Keratinocyte (primary cell): ENCODE measurements around the gene SYT2. TPM values are rescaled to one million over a fixed set of nuclear protein-coding genes. Genes with fewer than 3 reads are reported as not detected.

Experiments used
- DNase-seq: peaks from one replicate; pipeline ENCODE4 v3.0.0-alpha.2; 2011; ENCODE audit warnings: low read depth, missing footprints, low spot score
- FAIRE-seq: peaks from 2 replicates; lab custom pipeline; 2011; peaks lifted over from hg19 to GRCh38; lab: Jason Lieb, UNC
- H2AFZ ChIP-seq: 2 replicates; pipeline ENCODE4 v1.6.0; 2012; ENCODE audit warnings: low read length, control low read depth, inconsistent platforms; ENCODE audit not compliant: control insufficient read depth
- H3K27ac ChIP-seq: 2 replicates; pipeline ENCODE4 v1.5.1; 2011; ENCODE audit warnings: low read length; ENCODE audit not compliant: control insufficient read depth, insufficient read depth
- H3K27me3 ChIP-seq: 3 replicates; pipeline ENCODE4 v1.6.0; 2011; ENCODE audit warnings: low read length; ENCODE audit not compliant: control insufficient read depth, insufficient read depth; ENCODE audit errors: extremely low read depth
- H3K36me3 ChIP-seq, 2 experiments: 2 replicates in 1 of 2; 3 replicates in 1 of 2; pipeline ENCODE4 v1.5.1; 2011; ENCODE audit warnings: low read length in 2 of 2, mild to moderate bottlenecking in 1 of 2; ENCODE audit not compliant: control insufficient read depth in 2 of 2, insufficient read depth in 2 of 2; ENCODE audit errors: extremely low read depth in 1 of 2
- H3K4me1 ChIP-seq: 3 replicates; pipeline ENCODE4 v1.5.1; 2011; ENCODE audit warnings: low read length; ENCODE audit not compliant: control insufficient read depth, insufficient read depth; ENCODE audit errors: extremely low read depth
- H3K4me2 ChIP-seq: 3 replicates; pipeline ENCODE4 v1.6.0; 2011; ENCODE audit warnings: low read depth, low read length; ENCODE audit not compliant: control insufficient read depth, insufficient read depth; ENCODE audit errors: extremely low read depth
- H3K4me3 ChIP-seq, 3 experiments: fragments of 200-600 bp in 1 of 3; sonication (generic) in 1 of 3; 2 replicates in 2 of 3; 3 replicates in 1 of 3; pipeline ENCODE4 v1.5.1; 2011 to 2016; ENCODE audit warnings: low read length in 3 of 3, mild to moderate bottlenecking in 3 of 3, control low read depth in 2 of 3, inconsistent platforms in 1 of 3, low read depth in 1 of 3, mixed read lengths in 1 of 3, mixed run types in 1 of 3, moderate library complexity in 1 of 3; ENCODE audit not compliant: control insufficient read depth in 2 of 3, insufficient read depth in 2 of 3; ENCODE audit errors: extremely low read depth in 1 of 3
- H3K79me2 ChIP-seq: 2 replicates; pipeline ENCODE4 v1.6.0; 2012; ENCODE audit warnings: low read length; ENCODE audit not compliant: control insufficient read depth, insufficient read depth
- H3K9ac ChIP-seq: 3 replicates; pipeline ENCODE4 v1.6.0; 2011; ENCODE audit warnings: low read length; ENCODE audit not compliant: control insufficient read depth, insufficient read depth; ENCODE audit errors: extremely low read depth
- H3K9me1 ChIP-seq: 3 replicates; pipeline ENCODE4 v1.6.0; 2011; ENCODE audit warnings: low read length; ENCODE audit not compliant: control insufficient read depth, insufficient read depth; ENCODE audit errors: extremely low read depth
- H3K9me3 ChIP-seq: 2 replicates; pipeline ENCODE4 v1.5.1; 2012; ENCODE audit warnings: low read depth, low read length; ENCODE audit not compliant: control insufficient read depth
- H4K20me1 ChIP-seq: 3 replicates; pipeline ENCODE4 v1.6.0; 2011; ENCODE audit warnings: low read length; ENCODE audit not compliant: control insufficient read depth, insufficient read depth; ENCODE audit errors: extremely low read depth
- EZH2 ChIP-seq: IDR thresholded peaks from one replicate; pipeline ENCODE4 v1.6.1; 2012; ENCODE audit warnings: inconsistent platforms, mild to moderate bottlenecking, low read length, moderate library complexity
- dilution Hi-C: fragments of 300-500 bp; cut with MboI; formaldehyde crosslinking; loops from one replicate; pipeline ENCODE4 v1.7.0; 2020; ENCODE audit warnings: low sequenced_read_pairs; ENCODE audit not compliant: extremely low pct_ligation_motif_present
- polyA plus RNA-seq, 5 experiments: library from polyadenylated mRNA; depleted of rRNA in 3 of 5; stranded (reverse) in 3 of 5; stranded (forward) in 1 of 5; unstranded in 1 of 5; fragments of >200 nt; gene quantifications; 1 replicate in 1 of 5; 2 replicates in 3 of 5; 3 replicates in 1 of 5; pipeline versions ENCODE4 v1.2.1 to v1.2.3, GENCODE V29; 2011 to 2012; ENCODE audit warnings: missing spikeins in 2 of 5, low read depth in 1 of 5, low replicate concordance in 1 of 5
- TF ChIP-seq, protein P1 (sequence below), 3 experiments: IDR thresholded peaks in 1 of 3; conservative IDR thresholded peaks in 1 of 3; optimal IDR thresholded peaks in 1 of 3; 2 replicates in 2 of 3; 3 replicates in 1 of 3; pipeline versions ENCODE3 to v1.5.1; 2011; ENCODE audit warnings: low read length in 3 of 3, mild to moderate bottlenecking in 3 of 3, moderate library complexity in 2 of 3, control low read depth in 1 of 3, inconsistent platforms in 1 of 3; ENCODE audit not compliant: insufficient read depth in 2 of 3; ENCODE audit errors: extremely low read depth in 1 of 3

SYT2 gene
- polyA plus RNA-seq, 1 donor (not counting 4 experiments of a cell fraction or from before 2014, with no cell fraction given) = not detected

DNA sequence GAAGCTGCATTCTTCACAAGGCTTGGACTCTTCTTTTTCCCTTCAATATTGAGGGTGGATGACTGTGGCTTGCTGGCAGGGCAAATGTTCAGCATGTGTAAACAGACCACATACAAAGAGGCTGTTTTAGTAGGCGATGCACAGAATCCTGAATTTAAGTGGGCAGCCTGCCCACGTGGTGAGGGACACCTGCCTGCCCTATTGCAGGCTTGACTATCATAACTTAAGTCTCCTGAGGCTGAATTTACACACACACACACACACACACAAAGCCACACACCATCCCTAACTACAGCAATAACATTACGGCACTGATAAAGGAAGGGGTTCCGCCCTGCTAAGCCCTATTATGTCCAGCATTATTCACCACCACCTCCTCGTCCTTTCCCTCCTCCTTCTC, 15.9 kb downstream of the SYT2 start:
- no peaks in the 10 kb centered on the region for H3K36me3 ChIP-seq
- H4K20me1 ChIP-seq = no peaks in the 10 kb centered on the region
- H3K4me3 ChIP-seq = no peak overlapping the region
- H3K27me3 ChIP-seq = peaks cover 9% of the 10 kb centered on the region
- no peak for TF ChIP-seq EZH2
- TF ChIP-seq, protein P1, sequence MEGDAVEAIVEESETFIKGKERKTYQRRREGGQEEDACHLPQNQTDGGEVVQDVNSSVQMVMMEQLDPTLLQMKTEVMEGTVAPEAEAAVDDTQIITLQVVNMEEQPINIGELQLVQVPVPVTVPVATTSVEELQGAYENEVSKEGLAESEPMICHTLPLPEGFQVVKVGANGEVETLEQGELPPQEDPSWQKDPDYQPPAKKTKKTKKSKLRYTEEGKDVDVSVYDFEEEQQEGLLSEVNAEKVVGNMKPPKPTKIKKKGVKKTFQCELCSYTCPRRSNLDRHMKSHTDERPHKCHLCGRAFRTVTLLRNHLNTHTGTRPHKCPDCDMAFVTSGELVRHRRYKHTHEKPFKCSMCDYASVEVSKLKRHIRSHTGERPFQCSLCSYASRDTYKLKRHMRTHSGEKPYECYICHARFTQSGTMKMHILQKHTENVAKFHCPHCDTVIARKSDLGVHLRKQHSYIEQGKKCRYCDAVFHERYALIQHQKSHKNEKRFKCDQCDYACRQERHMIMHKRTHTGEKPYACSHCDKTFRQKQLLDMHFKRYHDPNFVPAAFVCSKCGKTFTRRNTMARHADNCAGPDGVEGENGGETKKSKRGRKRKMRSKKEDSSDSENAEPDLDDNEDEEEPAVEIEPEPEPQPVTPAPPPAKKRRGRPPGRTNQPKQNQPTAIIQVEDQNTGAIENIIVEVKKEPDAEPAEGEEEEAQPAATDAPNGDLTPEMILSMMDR (optimal IDR thresholded peaks at IDR 0.05 in 1 of 3, IDR thresholded peaks at IDR 0.05 in 1 of 3, conservative IDR thresholded peaks at IDR 0.05 in 1 of 3; ENCODE audit: extremely low read depth in 1 of 3, insufficient read depth in 2 of 3, low read length in 3 of 3) = no peak
- H2AFZ ChIP-seq = no peak overlapping the region
- H3K4me1 ChIP-seq = no peaks in the 10 kb centered on the region
- no peaks in the 10 kb centered on the region for H3K79me2 ChIP-seq
- no peak for DNase-seq
- H3K4me2 ChIP-seq = no peak overlapping the region
- no peaks in the 10 kb centered on the region for H3K9me3 ChIP-seq
- no peak overlapping the region for H3K9ac ChIP-seq
- dilution Hi-C loops = no loop called here
- no peaks in the 10 kb centered on the region for H3K9me1 ChIP-seq
- no peak for FAIRE-seq
- no peak overlapping the region for H3K27ac ChIP-seq

DNA sequence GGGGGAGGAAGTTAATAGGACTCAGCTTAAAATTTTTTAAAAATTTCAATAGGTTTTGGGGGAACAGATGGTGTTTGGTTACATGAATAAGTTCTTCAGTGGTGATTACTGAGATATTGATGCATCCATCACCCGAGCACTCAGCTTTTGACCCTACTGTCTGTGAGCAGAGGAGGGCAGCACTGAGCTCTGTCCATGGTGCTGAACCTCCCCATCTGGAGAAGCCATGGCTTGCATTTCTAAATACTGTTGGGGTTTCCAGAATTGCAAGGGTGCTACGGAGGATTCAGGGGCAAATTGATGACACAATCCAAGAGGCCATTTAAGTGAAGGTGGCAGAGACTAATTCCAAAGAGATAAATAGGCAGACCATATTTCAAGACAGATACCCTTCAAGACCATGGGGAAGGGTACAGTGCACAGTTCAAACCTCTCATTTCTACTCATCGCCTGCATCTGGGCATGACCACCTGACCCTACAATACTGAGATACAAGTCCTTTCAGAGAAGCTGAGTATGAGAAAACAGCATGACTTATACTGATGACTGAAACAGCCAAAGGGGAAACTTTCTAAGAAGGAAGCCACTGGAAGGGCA, 17.2 kb downstream of the SYT2 start:
- no peaks in the 10 kb centered on the region for H3K36me3 ChIP-seq
- peaks cover 15% of the 10 kb centered on the region for H3K27me3 ChIP-seq
- FAIRE-seq = peak; percentile 41
- no peak overlapping the region for H3K4me2 ChIP-seq
- peak; percentile 15 for DNase-seq
- dilution Hi-C loops = no loop called here
- no peak overlapping the region for H2AFZ ChIP-seq
- no peaks in the 10 kb centered on the region for H3K79me2 ChIP-seq
- H4K20me1 ChIP-seq = no peaks in the 10 kb centered on the region
- TF ChIP-seq, protein P1 (optimal IDR thresholded peaks at IDR 0.05 in 1 of 3, IDR thresholded peaks at IDR 0.05 in 1 of 3, conservative IDR thresholded peaks at IDR 0.05 in 1 of 3; ENCODE audit: extremely low read depth in 1 of 3, insufficient read depth in 2 of 3, low read length in 3 of 3) = peak; percentile 14 to 44 (median 14)
- TF ChIP-seq EZH2 = no peak
- H3K27ac ChIP-seq = no peak overlapping the region
- no peak overlapping the region for H3K9ac ChIP-seq
- no peaks in the 10 kb centered on the region for H3K9me3 ChIP-seq
- no peak overlapping the region for H3K4me3 ChIP-seq
- H3K9me1 ChIP-seq = no peaks in the 10 kb centered on the region
- H3K4me1 ChIP-seq = no peaks in the 10 kb centered on the region
